ENCODE measurements around the gene DPEP2NB. TPM values are rescaled to one million over a fixed set of nuclear protein-coding genes. Genes with fewer than 3 reads are reported as not detected.

Gene DPEP2NB
- total RNA-seq, 1 experiment from 2014 or later, result not detected

DNA sequence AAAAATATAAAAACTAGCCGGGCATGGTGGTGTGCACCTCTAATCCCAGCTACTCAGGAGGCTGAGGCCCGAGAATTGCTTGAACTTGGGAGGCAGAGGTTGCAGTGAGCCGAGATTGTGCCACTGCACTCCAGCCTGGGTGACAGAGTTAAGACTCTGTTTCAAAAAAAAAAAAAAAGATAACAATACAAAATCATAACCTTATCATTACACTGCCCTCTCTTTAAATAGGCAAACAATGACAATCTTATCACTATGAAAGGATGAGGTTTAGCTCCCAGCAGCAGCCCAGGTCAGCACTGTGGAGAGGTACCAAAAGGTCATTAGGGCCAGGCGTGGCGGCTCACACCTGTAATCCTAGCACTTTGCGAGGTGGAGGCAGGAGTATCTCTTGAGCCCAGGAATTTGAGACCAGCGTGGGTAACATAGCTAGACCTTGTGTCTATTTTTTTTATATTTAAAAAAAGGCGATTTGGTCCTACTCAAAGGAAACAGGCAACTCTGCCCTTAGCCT lies 3.5 kb upstream of the DPEP2NB start:
- no CpG with 5 or more reads among the region's 8 CpGs for WGBS (ENCODE audit: extremely low coverage, insufficient read length, low lambda C conversion rate)

More for the DNA sequence above, 3.5 kb upstream of the DPEP2NB start:
- peaks cover 1% of the 10 kb centered on the region for H3K27me3 Mint-ChIP-seq (ENCODE audit: low read depth)
- H4K91ac ChIP-seq (ENCODE audit: insufficient read length, low read depth, low read length), result no peak overlapping the region
- no peak overlapping the region for H4K8ac ChIP-seq (replicated peaks; ENCODE audit: insufficient read length, low read depth, low read length)
- no peaks in the 10 kb centered on the region for H4K20me1 ChIP-seq (ENCODE audit: control insufficient read depth, insufficient read depth, insufficient read length)
- H2BK5ac ChIP-seq (ENCODE audit: insufficient read length, low read length), result no peak overlapping the region
- peaks cover 5% of the 10 kb centered on the region for H3K23me2 ChIP-seq (ENCODE audit: insufficient read length, low read depth, low read length, poor library complexity, severe bottlenecking)
- H3K18ac ChIP-seq (ENCODE audit: insufficient read length, low read depth, low read length), result no peak overlapping the region
- H3K27me3 ChIP-seq (ENCODE audit: insufficient read depth, low read length), result no peaks in the 10 kb centered on the region
- H3K4me1 Mint-ChIP-seq, result peaks cover 6 to 15% of the 10 kb centered on the region in 2 experiments
- no peak overlapping the region for H3K4me2 ChIP-seq (ENCODE audit: insufficient read depth, insufficient read length, low read length)
- peaks cover 4% of the 10 kb centered on the region for H3K79me1 ChIP-seq (ENCODE audit: insufficient read depth, low read depth, low read length, poor library complexity, severe bottlenecking)
- peaks cover 8% of the 10 kb centered on the region; the same call in 1 of the 2 replicates for H3K79me2 ChIP-seq (ENCODE audit: insufficient read depth, low read length)
- no peak overlapping the region for H2BK120ac ChIP-seq (ENCODE audit: low read depth, low read length, poor library complexity, severe bottlenecking)
- H3K9me3 Mint-ChIP-seq, result no peaks in the 10 kb centered on the region; a peak in 1 of 5 replicates
- no peak for TF ChIP-seq CTCF (conservative IDR thresholded peaks at IDR 0.05)
- no peak overlapping the region for H3K23ac ChIP-seq (ENCODE audit: insufficient read length, low read depth, low read length)
- no peak overlapping the region for H4K5ac ChIP-seq (ENCODE audit: insufficient read length, low read depth, low read length)
- no peak overlapping the region for H3K4ac ChIP-seq (ENCODE audit: low read depth, low read length)
- no peak overlapping the region for H2BK20ac ChIP-seq (ENCODE audit: low read depth, low read length, poor library complexity, severe bottlenecking)
- H3K9ac ChIP-seq (ENCODE audit: extremely low read depth, insufficient read length, low read length), result no peak overlapping the region
- H3K9me3 ChIP-seq (ENCODE audit: control insufficient read depth, low read depth, low read length), result no peaks in the 10 kb centered on the region
- no peak overlapping the region for H3K14ac ChIP-seq (ENCODE audit: insufficient read depth, low read length)
- no peak overlapping the region for H2AFZ ChIP-seq (ENCODE audit: low read length)
- H3K4me1 ChIP-seq (ENCODE audit: insufficient read depth, low read length), result peaks cover 4% of the 10 kb centered on the region; the same call in 1 of the 2 replicates
- no peak overlapping the region for H3K27ac Mint-ChIP-seq
- no peak overlapping the region for H3K4me3 Mint-ChIP-seq
- no peak overlapping the region for H2BK15ac ChIP-seq (ENCODE audit: low read depth, low read length)
- H3T11ph ChIP-seq (ENCODE audit: low read length), result no peak overlapping the region
- no peak overlapping the region for H2BK12ac ChIP-seq (ENCODE audit: insufficient read length, low read depth, low read length)
- no peak overlapping the region for H3K56ac ChIP-seq (ENCODE audit: insufficient read length, low read depth, low read length)
- peaks cover 9 to 12% (median 10%) of the 10 kb centered on the region in 3 experiments for H3K36me3 Mint-ChIP-seq (ENCODE audit: insufficient read depth in 1 of 3, low read depth in 3 of 3)
- DNase-seq, result no peak
- H3K27ac ChIP-seq (ENCODE audit: insufficient read length, low read depth, low read length), result no peak overlapping the region
- H2AK5ac ChIP-seq (ENCODE audit: insufficient read length, low read length), result no peak overlapping the region
